Measurements from ENCODE around the gene TCAP. TPM values are rescaled to one million over a fixed set of nuclear protein-coding genes. Genes with fewer than 3 reads are reported as not detected.

The TCAP gene
- total RNA-seq, 1 donor from 2014 or later: 2.3 TPM

- Mint-ChIP-seq H3K4me3 (no peak overlapping the region), H3K4me1 (peaks cover 22% of the 10 kb centered on the region), H3K27ac (no peak overlapping the region), H3K9me3 (no peaks in the 10 kb centered on the region), H3K36me3 (no peaks in the 10 kb centered on the region), H3K27me3 (ENCODE audit: low read depth) (peaks cover 41% of the 10 kb centered on the region)
- TF ChIP-seq, protein P1, sequence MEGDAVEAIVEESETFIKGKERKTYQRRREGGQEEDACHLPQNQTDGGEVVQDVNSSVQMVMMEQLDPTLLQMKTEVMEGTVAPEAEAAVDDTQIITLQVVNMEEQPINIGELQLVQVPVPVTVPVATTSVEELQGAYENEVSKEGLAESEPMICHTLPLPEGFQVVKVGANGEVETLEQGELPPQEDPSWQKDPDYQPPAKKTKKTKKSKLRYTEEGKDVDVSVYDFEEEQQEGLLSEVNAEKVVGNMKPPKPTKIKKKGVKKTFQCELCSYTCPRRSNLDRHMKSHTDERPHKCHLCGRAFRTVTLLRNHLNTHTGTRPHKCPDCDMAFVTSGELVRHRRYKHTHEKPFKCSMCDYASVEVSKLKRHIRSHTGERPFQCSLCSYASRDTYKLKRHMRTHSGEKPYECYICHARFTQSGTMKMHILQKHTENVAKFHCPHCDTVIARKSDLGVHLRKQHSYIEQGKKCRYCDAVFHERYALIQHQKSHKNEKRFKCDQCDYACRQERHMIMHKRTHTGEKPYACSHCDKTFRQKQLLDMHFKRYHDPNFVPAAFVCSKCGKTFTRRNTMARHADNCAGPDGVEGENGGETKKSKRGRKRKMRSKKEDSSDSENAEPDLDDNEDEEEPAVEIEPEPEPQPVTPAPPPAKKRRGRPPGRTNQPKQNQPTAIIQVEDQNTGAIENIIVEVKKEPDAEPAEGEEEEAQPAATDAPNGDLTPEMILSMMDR (IDR thresholded peaks at IDR 0.05; ENCODE audit: unreplicated experiment): no peak
- no peak for DNase-seq (ENCODE audit: low spot score in 2 of 2, unreplicated experiment in 2 of 2)
Observed at GRCh38 chr17:39671651-39672521, 6.7 kb downstream of the TCAP start.

DNA sequence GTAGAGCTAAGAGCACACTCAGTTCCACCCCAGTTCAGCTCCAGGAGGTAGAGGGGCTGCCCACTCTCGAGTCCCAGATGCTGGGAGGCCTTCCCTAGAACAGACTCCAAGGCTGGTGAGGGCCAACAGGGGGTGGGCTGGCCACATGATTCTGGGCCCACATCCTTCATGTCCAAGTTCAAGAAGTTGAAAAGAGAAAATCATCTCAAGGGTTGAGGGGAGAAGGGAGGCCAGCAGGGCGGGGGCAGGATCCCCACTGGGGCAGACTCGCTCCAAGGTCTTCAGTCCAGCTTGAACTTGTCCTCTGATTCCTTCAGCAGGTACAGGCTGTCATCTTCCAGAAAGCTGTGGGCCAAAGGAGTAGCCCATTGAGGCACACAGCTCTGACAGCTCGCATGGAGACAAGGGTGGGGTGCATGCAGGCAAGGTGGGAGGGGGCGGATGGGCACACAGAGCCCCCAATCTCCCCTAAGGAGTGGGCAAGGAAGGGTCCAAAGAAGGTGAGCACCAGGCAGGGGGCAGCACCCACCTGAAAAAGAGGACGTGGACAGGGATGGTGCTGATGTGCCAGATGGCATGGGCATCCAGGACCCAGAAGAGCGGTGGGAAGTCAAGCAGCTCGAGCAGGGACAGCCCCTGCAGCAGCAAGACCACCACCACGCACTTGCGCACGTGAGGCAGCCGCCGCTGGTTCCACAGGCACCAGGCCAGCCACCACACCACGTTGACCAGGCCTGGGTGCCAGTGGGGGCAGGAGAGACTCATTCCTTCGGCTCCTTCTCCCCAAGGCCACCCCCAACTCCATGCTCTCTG, 7.6 kb downstream of the TCAP start:
- Mint-ChIP-seq H3K27ac (no peak overlapping the region), H3K36me3 (no peaks in the 10 kb centered on the region), H3K9me3 (no peaks in the 10 kb centered on the region), H3K4me3 (no peak overlapping the region), H3K27me3 (ENCODE audit: low read depth) (peaks cover 35% of the 10 kb centered on the region), H3K4me1 (peaks cover 28% of the 10 kb centered on the region)
- no peak for DNase-seq (ENCODE audit: low spot score in 2 of 2, unreplicated experiment in 2 of 2)
- TF ChIP-seq, protein P1 (IDR thresholded peaks at IDR 0.05; ENCODE audit: unreplicated experiment): no peak

GRCh38 chr17:39673335-39674081, 8.4 kb downstream of the TCAP start:
- Mint-ChIP-seq H3K9me3 (no peaks in the 10 kb centered on the region), H3K36me3 (no peaks in the 10 kb centered on the region), H3K27ac (no peak overlapping the region), H3K4me1 (peaks cover 31% of the 10 kb centered on the region), H3K27me3 (ENCODE audit: low read depth) (peaks cover 30% of the 10 kb centered on the region), H3K4me3 (no peak overlapping the region)
- DNase-seq (ENCODE audit: low spot score in 2 of 2, unreplicated experiment in 2 of 2): no peak
- TF ChIP-seq, protein P1 (IDR thresholded peaks at IDR 0.05; ENCODE audit: unreplicated experiment): no peak

GRCh38 chr17:39674179-39674578, 9.0 kb downstream of the TCAP start:
- peaks cover 28% of the 10 kb centered on the region for H3K4me1 Mint-ChIP-seq
- H3K4me3 Mint-ChIP-seq: no peak overlapping the region
- TF ChIP-seq, protein P1 (IDR thresholded peaks at IDR 0.05; ENCODE audit: unreplicated experiment): no peak
- H3K27me3 Mint-ChIP-seq (ENCODE audit: low read depth): peaks cover 26% of the 10 kb centered on the region
- H3K9me3 Mint-ChIP-seq: no peaks in the 10 kb centered on the region
- no peak for DNase-seq (ENCODE audit: low spot score in 2 of 2, unreplicated experiment in 2 of 2)
- no peak overlapping the region for H3K27ac Mint-ChIP-seq
- H3K36me3 Mint-ChIP-seq: no peaks in the 10 kb centered on the region

DNA sequence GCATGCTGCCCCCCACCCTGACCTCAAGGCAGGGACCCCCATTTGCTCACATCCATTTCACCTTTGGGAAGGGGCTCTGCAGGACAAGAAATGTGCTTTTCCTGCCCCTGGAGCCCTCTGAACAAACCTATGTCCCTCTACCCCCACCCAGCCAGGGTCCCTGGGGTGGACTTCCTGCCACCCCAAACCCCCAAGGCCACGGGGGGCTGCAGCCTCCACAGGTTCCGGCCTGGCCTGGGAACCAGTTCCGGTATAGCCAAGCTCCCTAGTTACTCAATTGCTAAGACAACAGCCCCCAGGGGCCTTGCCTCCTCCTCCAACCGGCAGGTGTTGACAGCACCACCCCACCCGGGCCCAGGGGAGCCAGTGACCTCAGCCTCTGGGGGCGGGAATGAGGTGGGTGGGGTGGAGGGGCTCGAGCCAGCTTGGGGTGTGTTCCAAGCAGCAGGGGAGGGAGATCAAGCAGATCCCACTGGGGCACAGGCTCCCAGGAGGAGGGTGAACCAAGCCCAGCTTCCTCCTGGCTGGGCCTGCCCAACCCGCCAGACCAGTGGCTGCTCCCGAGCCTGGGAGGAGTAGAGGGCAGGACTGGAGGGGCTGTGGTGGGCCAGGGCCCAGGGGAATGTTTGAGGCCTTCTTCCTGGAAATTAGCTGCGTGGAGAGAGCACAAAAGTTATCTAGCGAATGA, 9.7 kb downstream of the TCAP start:
- TF ChIP-seq, protein P1 (IDR thresholded peaks at IDR 0.05; ENCODE audit: unreplicated experiment): no peak
- no peak overlapping the region for H3K4me3 Mint-ChIP-seq
- H3K27me3 Mint-ChIP-seq (ENCODE audit: low read depth): peaks cover 19% of the 10 kb centered on the region
- H3K27ac Mint-ChIP-seq: peak overlapping the region; percentile 93
- DNase-seq (ENCODE audit: low spot score in 2 of 2, unreplicated experiment in 2 of 2): no peak
- H3K36me3 Mint-ChIP-seq: peaks cover under 1% of the 10 kb centered on the region
- H3K4me1 Mint-ChIP-seq: peaks cover 28% of the 10 kb centered on the region
- H3K9me3 Mint-ChIP-seq: no peaks in the 10 kb centered on the region

Data from mesothelial cell of epicardium (in vitro differentiated cells).